Activated CD4-positive, alpha-beta memory T cell treated with anti-CD3 and anti-CD28 coated beads, Interleukin-2, amount 10 ng/mL, durations not matched to agents 7 days and 5 days (primary cell): Measurements from ENCODE around the gene MLH3. TPM values are rescaled to one million over a fixed set of nuclear protein-coding genes. Genes with fewer than 3 reads are reported as not detected.

Experiments used
- CTCF ChIA-PET: fragments of 350-600 bp; sonication (Branson Sonifier 250); formaldehyde crosslinking; loops from one replicate; lab custom pipeline; 2021; ENCODE audit warnings: antibody characterized with exemption, inconsistent platforms; lab: Charles Lee
- POLR2A ChIA-PET: fragments of 350-600 bp; sonication (Branson Sonifier 250); formaldehyde crosslinking; loops from one replicate; lab custom pipeline; 2021; ENCODE audit warnings: antibody characterized with exemption; lab: Charles Lee
- DNase-seq: peaks from one replicate; pipeline ENCODE4 v3.0.0-alpha.2; 2020
- H3K27ac Mint-ChIP-seq: one replicate; pipeline ENCODE4 v1.8.0; 2021; ENCODE audit warnings: mild to moderate bottlenecking, mixed read lengths
- H3K27me3 Mint-ChIP-seq: one replicate; pipeline ENCODE4 v1.8.0; 2021; ENCODE audit warnings: mixed read lengths
- H3K36me3 Mint-ChIP-seq: one replicate; pipeline ENCODE4 v1.8.0; 2021; ENCODE audit warnings: low read depth, mixed read lengths
- H3K4me1 Mint-ChIP-seq: one replicate; pipeline ENCODE4 v1.8.0; 2021; ENCODE audit warnings: mixed read lengths
- H3K4me3 Mint-ChIP-seq: one replicate; pipeline ENCODE4 v1.8.0; 2021; ENCODE audit warnings: mild to moderate bottlenecking, mixed read lengths
- H3K9me3 Mint-ChIP-seq: one replicate; pipeline ENCODE4 v1.8.0; 2021; ENCODE audit warnings: mixed read lengths
- total RNA-seq, 2 experiments: library from RNA; stranded (reverse); gene quantifications; one replicate each; pipeline ENCODE4 v1.2.3, GENCODE V29; 2021

Gene MLH3
- total RNA-seq: 10 to 100 TPM; 16.0 to 16.6 TPM

DNA sequence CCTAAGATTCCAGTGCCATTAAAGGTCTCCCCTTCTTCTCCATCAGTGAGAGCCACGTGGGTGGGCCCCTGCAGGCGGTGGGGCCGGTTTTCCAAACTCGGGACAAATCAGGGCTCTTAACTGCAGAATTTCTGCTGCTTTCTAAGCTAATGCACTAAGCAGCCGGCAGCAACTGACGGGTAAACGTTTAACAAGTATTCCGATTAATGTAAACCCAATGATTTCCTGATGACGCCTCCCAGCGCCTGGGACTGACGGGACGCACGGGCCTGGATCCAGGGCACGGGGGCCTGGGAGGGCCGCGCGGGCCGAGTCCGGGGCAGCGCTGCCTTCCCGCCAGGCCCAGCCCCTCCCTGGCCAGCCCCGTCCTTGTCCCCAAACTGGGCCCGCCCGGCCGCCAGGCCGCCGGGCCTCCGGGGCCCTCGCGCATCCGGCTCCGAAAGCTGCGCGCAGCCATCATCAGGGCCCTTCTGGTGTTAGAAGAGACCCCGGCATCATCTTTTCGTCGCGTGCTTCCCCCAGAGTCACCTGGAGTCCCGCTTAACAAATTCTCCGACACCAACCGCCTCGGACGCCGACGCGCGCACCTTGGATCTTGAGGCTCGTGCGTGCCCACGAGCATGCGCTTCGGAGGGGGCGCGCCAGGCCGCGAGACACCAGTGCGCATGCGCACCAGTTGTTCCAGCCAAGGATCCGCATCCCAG, at the start of gene MLH3:
Gene MLH3, minus strand, starts transcription at position 616 of the 704 bp plus-strand sequence. CDS start 1,812 bp downstream, outside the sequence.
- Mint-ChIP-seq H3K27me3 (no peaks in the 10 kb centered on the region), H3K27ac (peak within 1 kb of the TSS; percentile 73), H3K4me3 (peak within 1 kb of the TSS; percentile 84), H3K36me3 (peaks cover 57% of the 10 kb centered on the region), H3K4me1 (peaks cover 68% of the 10 kb centered on the region), H3K9me3 (no peaks in the 10 kb centered on the region)
- peak; percentile 79 for DNase-seq
- CTCF ChIA-PET: interaction anchor here (0.6 to 2.2 kb wide), 5 partner anchors 12 to 208 kb away, joined by 5 to 13 read pairs (median 6); partner anchors contain the start of genes ACYP1 and ZC2HC1C
- POLR2A ChIA-PET: interaction anchor here (0.7 to 2.6 kb wide), 5 partner anchors 13 to 75 kb away, joined by 3 to 18 read pairs (median 4); partner anchors contain the start of genes ACYP1, NEK9 and ZC2HC1C

DNA sequence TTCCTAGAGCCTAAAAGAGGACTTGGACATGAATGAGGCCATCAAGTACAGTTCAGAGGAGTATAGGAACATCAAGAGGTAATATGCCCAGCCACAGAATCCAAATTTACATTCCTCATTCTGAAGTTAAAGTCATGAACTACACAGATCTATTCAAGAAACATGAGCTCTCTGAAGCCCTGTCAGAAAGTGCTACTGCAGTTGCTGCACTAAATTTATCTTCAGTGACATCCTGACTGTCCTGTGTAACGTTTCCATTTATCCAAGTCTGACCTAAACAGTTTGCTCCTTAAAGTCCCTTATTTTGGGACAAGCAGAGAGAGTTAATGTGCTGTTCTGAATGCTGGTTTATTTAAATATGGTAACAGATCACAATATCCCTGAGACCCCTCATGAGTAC, 47.4 kb upstream of the MLH3 start:
- H3K27ac Mint-ChIP-seq: no peak overlapping the region

DNA sequence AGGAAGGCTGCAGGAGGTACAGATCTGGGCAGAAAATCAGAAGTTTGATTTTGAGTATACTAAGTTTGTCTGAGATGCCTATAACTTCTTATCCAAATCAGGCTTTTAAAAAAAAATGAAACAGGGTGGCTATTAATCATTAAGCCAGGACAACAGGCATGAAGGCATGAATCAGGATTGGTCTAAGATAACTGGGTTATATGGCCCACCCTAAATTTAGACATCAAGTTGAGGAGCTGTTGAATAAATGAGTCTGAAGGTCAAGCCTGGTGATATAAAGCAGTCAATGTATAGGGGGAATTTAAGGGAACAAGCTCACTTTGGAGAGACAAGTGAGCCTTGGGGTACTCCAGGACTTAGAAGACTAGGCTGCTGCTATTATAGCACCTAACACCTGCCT, 46.9 kb upstream of the MLH3 start:
- H3K4me1 Mint-ChIP-seq: no peaks in the 10 kb centered on the region
- H3K27ac Mint-ChIP-seq: no peak overlapping the region
- no peaks in the 10 kb centered on the region for H3K9me3 Mint-ChIP-seq
- no peak overlapping the region for H3K4me3 Mint-ChIP-seq
- DNase-seq: no peak
- POLR2A ChIA-PET: no interaction called here
- H3K27me3 Mint-ChIP-seq: no peaks in the 10 kb centered on the region
- H3K36me3 Mint-ChIP-seq: peaks cover 67% of the 10 kb centered on the region
- CTCF ChIA-PET: interaction anchor here (1.3 kb wide), 1 partner anchor 9 kb away, joined by 3 read pairs; no protein-coding TSS in a partner anchor

More for the DNA sequence above, 47.4 kb upstream of the MLH3 start:
- no peak for DNase-seq
- Mint-ChIP-seq H3K9me3 (no peaks in the 10 kb centered on the region), H3K27me3 (no peaks in the 10 kb centered on the region), H3K4me1 (no peaks in the 10 kb centered on the region), H3K36me3 (peaks cover 70% of the 10 kb centered on the region), H3K4me3 (no peak overlapping the region)
- ChIA-PET CTCF (interaction anchor here (1.3 kb wide), 1 partner anchor 10 kb away, joined by 3 read pairs; no protein-coding TSS in a partner anchor), POLR2A (no interaction called here)

DNA sequence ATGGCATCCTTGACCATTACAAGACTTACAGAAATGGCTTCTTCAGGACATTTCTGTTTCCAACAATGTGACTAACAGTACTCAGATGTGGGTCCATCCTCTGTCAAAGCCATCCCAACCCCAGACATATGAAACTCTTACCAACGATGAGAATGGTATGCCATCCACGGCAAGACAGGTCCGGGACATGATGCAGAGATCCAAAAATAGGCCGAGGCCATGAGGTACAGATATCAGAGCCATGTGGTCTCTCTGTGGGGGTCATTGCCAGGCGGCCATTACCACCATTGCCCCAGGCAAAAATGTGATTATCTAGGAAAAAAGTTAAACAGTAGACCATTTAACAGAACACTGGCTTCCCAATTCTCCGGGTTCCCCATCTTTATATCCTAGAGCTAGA, 45.7 kb upstream of the MLH3 start:
- DNase-seq: no peak
- Mint-ChIP-seq H3K36me3 (peaks cover 68% of the 10 kb centered on the region), H3K27me3 (no peaks in the 10 kb centered on the region), H3K4me1 (no peaks in the 10 kb centered on the region), H3K9me3 (no peaks in the 10 kb centered on the region), H3K27ac (no peak overlapping the region), H3K4me3 (no peak overlapping the region)
- ChIA-PET CTCF (no interaction called here), POLR2A (no interaction called here)

DNA sequence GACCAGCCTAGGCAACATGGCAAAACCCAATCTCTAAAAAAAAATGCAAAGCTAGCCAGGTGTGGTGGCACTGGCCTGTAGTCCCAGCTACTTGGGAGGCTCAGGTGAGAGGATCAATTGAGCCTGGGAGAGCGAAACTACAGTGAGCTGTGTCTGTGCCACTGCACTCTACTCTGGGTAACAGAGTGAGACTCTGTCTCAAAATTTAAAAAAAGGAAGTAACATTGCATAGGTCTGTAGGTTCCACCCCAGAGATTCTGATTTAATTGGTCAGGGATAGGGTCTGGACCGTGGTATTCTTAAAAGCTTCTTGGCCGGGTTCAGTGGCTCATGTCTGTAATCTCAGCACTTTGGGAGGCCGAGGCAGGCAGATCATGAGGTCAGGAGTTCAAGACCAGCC, 44.4 kb upstream of the MLH3 start:
- ChIA-PET POLR2A (no interaction called here), CTCF (interaction anchor here (0.7 to 1.3 kb wide), 2 partner anchors 235 to 269 kb away, joined by 4 to 6 read pairs; no protein-coding TSS in a partner anchor)
- no peak overlapping the region for H3K27ac Mint-ChIP-seq
- no peak for DNase-seq
- H3K4me3 Mint-ChIP-seq: no peak overlapping the region
- H3K9me3 Mint-ChIP-seq: no peaks in the 10 kb centered on the region
- peaks cover 64% of the 10 kb centered on the region for H3K36me3 Mint-ChIP-seq
- no peaks in the 10 kb centered on the region for H3K4me1 Mint-ChIP-seq
- no peaks in the 10 kb centered on the region for H3K27me3 Mint-ChIP-seq

DNA sequence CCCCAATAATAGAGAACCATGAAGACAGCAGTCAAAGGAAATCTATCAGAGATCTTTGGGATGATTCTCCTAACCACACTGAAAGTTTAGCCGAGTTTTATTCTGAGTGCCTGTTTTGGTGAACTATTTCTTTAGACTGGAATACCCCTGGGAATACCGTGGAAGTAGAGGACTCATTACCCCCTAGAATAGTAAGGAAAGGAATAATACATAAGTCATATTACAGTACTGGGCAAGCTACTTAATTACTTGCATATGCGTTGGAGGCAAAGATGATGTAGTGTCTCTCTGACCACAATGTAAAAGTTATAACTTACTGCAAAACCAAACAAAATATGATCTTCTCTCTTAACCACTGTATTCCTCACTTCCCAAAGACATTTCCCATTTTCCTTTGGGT, 43.6 kb upstream of the MLH3 start:
- H3K27ac Mint-ChIP-seq: no peak overlapping the region
- no peak overlapping the region for H3K4me3 Mint-ChIP-seq
- CTCF ChIA-PET: no interaction called here
- peaks cover 59% of the 10 kb centered on the region for H3K36me3 Mint-ChIP-seq
- no peaks in the 10 kb centered on the region for H3K9me3 Mint-ChIP-seq
- no peak for DNase-seq
- H3K27me3 Mint-ChIP-seq: no peaks in the 10 kb centered on the region
- H3K4me1 Mint-ChIP-seq: no peaks in the 10 kb centered on the region
- POLR2A ChIA-PET: no interaction called here

DNA sequence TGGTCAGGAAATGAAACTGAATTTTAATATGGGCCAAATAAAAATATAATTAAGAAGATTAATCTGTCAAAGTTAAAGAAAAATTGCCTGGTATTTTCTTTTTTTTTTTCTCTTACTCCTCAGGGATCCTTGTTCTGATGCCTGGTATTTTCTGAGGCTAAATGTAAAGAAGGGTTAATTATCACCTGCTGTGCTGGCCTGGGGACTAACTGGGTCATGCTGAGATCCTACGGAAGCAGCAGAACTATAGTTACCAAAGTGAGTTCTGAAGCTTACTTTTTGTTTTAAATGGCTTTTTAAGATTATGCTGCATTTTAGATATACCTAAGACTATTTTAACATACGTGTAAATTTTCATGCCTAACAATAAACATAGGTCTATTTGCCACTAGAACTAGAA, 41.4 kb upstream of the MLH3 start:
- Mint-ChIP-seq H3K27ac (no peak overlapping the region), H3K4me1 (no peaks in the 10 kb centered on the region), H3K27me3 (no peaks in the 10 kb centered on the region), H3K36me3 (peaks cover 48% of the 10 kb centered on the region), H3K4me3 (no peak overlapping the region), H3K9me3 (no peaks in the 10 kb centered on the region)
- no peak for DNase-seq
- ChIA-PET CTCF (interaction anchor here (11.0 kb wide), 1 partner anchor 232 kb away, joined by 99 read pairs; no protein-coding TSS in a partner anchor), POLR2A (no interaction called here)

DNA sequence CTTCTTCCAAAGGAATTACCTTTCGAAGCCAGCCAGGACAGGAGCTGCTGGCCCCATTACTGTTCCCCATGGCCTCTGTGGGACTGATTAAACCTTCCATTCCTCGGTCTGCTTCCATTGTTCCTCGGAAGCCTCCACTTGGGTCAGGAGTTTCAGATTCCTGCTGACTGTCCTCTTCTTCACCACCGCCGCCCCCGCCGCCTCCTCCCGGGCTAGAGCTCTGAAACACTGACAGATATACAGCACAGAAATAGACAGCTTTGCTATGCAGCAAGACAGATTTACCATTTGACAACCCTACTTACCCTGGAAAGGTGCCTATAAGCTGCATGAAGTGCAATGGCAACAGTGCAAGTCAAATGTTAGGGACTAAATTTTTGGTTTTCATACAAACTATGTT, 40.0 kb upstream of the MLH3 start:
- no peaks in the 10 kb centered on the region for H3K9me3 Mint-ChIP-seq
- no peaks in the 10 kb centered on the region for H3K27me3 Mint-ChIP-seq
- H3K36me3 Mint-ChIP-seq: peaks cover 46% of the 10 kb centered on the region
- POLR2A ChIA-PET: no interaction called here
- no peak for DNase-seq
- peak overlapping the region; percentile 3 for H3K27ac Mint-ChIP-seq
- CTCF ChIA-PET: interaction anchor here (1.1 to 11.0 kb wide), 4 partner anchors 145 to 230 kb away, joined by 5 to 99 read pairs (median 44); no protein-coding TSS in a partner anchor
- no peaks in the 10 kb centered on the region for H3K4me1 Mint-ChIP-seq
- no peak overlapping the region for H3K4me3 Mint-ChIP-seq

DNA sequence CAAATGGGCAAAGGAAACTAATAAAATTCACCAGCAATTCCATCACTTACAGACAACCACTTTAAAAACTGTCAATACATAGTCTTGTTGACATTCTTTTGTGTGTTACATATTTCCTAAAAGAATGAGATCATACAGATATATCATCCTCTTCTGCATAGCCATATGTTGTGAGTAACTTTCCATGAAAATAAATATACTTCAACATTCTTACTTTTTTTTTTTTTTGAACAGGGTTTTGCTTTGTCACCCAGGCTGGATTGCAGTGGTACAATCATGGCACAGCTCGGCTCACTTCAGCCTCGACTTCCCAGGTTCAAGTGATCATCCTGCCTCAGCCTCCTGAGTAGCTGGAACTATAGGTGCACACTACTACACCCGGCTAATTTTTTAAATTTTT, 39.1 kb upstream of the MLH3 start:
- Mint-ChIP-seq H3K27me3 (no peaks in the 10 kb centered on the region), H3K9me3 (no peaks in the 10 kb centered on the region), H3K36me3 (peaks cover 46% of the 10 kb centered on the region), H3K4me3 (no peak overlapping the region), H3K4me1 (no peaks in the 10 kb centered on the region), H3K27ac (no peak overlapping the region)
- ChIA-PET CTCF (interaction anchor here (0.7 to 11.0 kb wide), 6 partner anchors 144 to 1088 kb away, joined by 3 to 99 read pairs (median 7); partner anchors contain the start of gene RPS6KL1), POLR2A (interaction anchor here (1.0 kb wide), 1 partner anchor 10 kb away, joined by 3 read pairs; no protein-coding TSS in a partner anchor)
- DNase-seq: no peak

DNA sequence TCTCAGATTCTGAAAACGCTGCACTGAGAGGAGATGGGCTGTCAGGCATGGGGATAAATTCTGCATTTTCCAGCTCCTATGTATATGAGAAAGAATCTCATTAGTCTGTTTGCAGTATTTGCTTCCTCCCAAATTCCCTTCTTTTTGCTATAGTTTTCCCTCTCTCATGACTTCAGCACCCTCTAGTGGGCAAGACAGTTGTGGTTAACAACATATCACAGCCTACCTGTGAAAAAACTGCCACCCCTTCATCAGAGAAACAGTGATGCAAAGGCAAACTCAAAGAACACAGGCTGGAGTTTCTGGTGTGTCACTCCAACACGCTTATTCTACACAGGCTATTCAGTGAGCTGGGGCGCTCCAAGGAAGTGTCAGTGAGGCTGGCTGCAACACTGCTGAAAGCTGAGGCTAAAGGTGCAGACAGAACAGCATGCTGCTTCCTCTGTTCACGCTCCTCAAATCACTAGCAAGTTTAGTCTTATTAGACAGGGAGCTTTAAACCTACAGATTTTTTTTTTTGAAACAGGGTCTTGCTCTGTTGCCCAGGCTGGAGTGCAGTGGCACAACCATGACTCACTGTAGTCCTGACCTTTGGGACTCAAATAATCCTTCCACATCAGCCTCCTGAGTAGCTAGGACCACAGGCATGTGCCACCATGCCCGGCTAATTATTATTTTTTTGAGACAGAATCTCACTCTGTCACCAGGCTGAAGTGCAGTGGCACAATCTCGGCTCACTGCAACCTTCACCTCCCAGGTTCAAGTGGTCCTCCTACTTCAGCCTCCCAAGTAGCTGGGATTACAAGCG, 37.5 kb upstream of the MLH3 start:
- Mint-ChIP-seq H3K27me3 (no peaks in the 10 kb centered on the region), H3K9me3 (no peaks in the 10 kb centered on the region), H3K27ac (no peak overlapping the region), H3K4me3 (no peak overlapping the region), H3K36me3 (peaks cover 48% of the 10 kb centered on the region), H3K4me1 (no peaks in the 10 kb centered on the region)
- ChIA-PET POLR2A (interaction anchor here (0.8 to 2.1 kb wide), 5 partner anchors 19 to 206 kb away, joined by 3 to 8 read pairs (median 3); partner anchors contain the start of genes EIF2B2, NEK9 and ZC2HC1C), CTCF (interaction anchor here (0.6 to 11.0 kb wide), 39 partner anchors 10 to 228 kb away, joined by 3 to 99 read pairs (median 5); partner anchors contain the start of genes ACYP1, DLST, MLH3 and PGF)
- peak; percentile 35 for DNase-seq

DNA sequence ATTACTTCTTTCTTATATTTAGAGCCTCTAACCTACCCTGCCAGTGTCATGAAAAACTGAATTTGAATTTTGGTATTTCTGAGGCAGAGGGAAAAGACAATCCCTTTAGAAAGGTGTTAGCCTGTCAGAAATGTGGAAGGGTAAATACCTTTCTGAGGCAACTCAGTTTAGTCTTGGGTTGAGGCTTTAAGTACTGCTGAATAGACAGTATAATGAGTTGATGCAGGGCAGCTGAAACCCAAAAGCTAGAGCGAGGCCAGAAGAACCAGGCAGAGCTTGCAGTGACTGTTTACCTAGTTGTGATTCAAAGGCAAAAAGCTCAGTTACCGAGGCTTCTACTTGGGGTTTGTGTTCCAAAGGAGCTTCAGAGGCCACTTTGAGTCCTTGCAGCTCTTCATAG, 36.9 kb upstream of the MLH3 start:
- H3K27me3 Mint-ChIP-seq: no peaks in the 10 kb centered on the region
- POLR2A ChIA-PET: interaction anchor here (0.8 to 2.1 kb wide), 5 partner anchors 19 to 206 kb away, joined by 3 to 8 read pairs (median 3); partner anchors contain the start of genes EIF2B2, NEK9 and ZC2HC1C
- no peak overlapping the region for H3K4me3 Mint-ChIP-seq
- no peaks in the 10 kb centered on the region for H3K4me1 Mint-ChIP-seq
- H3K27ac Mint-ChIP-seq: no peak overlapping the region
- no peaks in the 10 kb centered on the region for H3K9me3 Mint-ChIP-seq
- CTCF ChIA-PET: interaction anchor here (0.6 to 11.0 kb wide), 36 partner anchors 10 to 227 kb away, joined by 3 to 99 read pairs (median 6); partner anchors contain the start of genes ACYP1, DLST, MLH3 and PGF
- H3K36me3 Mint-ChIP-seq: peaks cover 53% of the 10 kb centered on the region
- DNase-seq: no peak

DNA sequence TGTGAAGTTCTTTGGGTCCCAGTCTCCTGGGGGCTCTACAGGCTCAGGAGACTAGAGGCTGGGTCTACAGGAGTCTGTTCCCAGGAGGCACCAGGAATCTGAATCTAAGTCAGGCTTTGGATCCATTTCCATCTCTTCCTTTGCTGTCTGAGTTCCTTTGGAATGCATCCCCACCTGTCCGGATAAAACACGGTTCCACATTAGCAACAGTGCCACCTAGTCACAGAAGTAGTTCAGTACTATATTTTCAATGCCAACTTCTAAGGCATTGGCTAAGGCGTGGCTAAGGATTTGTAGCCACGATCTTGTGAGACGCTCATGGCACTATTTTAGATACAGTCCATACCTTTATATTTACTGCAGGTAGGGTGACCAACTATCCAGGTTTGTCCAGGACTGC, 33.2 kb upstream of the MLH3 start:
- Mint-ChIP-seq H3K27ac (no peak overlapping the region), H3K9me3 (no peaks in the 10 kb centered on the region), H3K4me3 (no peak overlapping the region), H3K36me3 (peaks cover 58% of the 10 kb centered on the region), H3K4me1 (no peaks in the 10 kb centered on the region), H3K27me3 (no peaks in the 10 kb centered on the region)
- ChIA-PET CTCF (interaction anchor here (11.0 kb wide), 1 partner anchor 224 kb away, joined by 99 read pairs; no protein-coding TSS in a partner anchor), POLR2A (no interaction called here)
- DNase-seq: no peak
